Measurements from ENCODE around the gene USP6.
"Not testable (repeated sequence)": the region's sequence is repeated elsewhere in the genome, so short reads cannot be mapped to it uniquely, and the experiment has no call there.

USP6 gene

GRCh38 chr17:5191541-5192417 is 75.9 kb downstream of the USP6 start, which contains the start of gene ZNF594:
TSS of gene ZNF594 (minus strand) at chr17:5191868. CDS start at chr17:5184256, 7,612 bp downstream.
- DNase-seq (ENCODE audit: low read depth in 3 of 3): peak; percentile 93 to 94 (median 94)

DNA sequence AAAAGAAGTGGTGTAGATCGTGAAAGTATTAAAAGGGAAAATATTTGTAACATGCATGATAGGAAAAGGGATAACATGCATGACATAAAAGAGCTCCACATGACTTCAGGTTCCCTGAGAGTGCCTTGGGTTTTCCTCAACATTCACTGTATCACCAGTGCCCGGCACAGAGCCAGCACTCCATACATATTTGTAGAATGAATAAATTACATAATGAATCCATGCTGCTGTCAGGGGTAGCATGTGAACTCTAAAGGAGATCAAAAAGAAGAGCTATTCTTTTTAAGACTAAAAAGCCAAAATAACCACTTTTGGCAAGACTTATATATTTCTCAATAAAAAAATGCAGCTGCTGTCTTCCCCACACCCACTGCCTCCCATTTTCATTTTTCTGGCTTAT is 78.5 kb downstream of the USP6 start:
- DNase-seq (ENCODE audit: low read depth in 3 of 3): no peak

GRCh38 chr17:5198472-5198871 is 82.6 kb downstream of the USP6 start:
- no peak for DNase-seq (ENCODE audit: low read depth in 3 of 3)

DNA sequence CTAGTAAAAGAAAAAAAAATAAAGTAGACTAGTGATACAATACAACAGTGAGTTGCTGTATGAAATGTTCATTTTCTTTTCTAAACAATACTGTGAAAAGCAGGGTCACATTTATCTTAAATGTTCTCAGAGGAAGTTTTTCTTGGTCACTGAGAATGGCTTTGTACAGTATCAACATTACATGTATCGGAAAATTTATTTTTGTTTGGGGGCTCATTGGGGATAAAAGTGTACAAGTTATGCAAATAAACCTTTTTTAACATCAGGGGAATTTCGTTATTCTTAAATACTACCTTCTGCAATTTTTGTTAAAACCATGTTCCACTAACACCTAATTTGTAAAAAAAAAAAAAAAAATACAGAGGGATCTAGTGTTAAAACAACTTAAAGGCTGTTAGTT is 84.5 kb downstream of the USP6 start:
- DNase-seq (ENCODE audit: low read depth in 3 of 3): no peak

- no peak for DNase-seq (ENCODE audit: low read depth in 3 of 3)
Measured at GRCh38 chr17:5201011-5201410, 85.2 kb downstream of the USP6 start.

GRCh38 chr17:5203178-5203907 is 87.5 kb downstream of the USP6 start:
- DNase-seq (ENCODE audit: low read depth in 3 of 3): no peak

DNA sequence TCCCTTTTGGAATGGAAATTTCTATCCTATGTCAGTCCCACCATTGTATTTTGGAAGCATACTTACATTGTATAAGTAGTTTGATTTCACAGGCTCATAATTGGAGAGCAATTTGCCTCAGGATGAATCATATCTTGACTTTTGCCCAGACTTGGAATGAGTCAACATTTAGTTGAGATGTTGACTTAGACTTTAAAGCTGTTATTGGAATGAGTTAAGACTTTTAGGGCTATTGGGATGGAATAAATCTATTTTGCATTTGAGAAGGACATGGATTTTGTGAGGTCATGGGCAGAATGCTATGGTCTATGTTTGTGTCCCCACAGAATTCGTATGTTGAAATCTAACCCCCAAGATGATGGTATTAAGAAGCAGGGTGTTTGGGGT is 88.1 kb downstream of the USP6 start:
- no peak for DNase-seq (ENCODE audit: low read depth in 3 of 3)

GRCh38 chr17:5209396-5209795 is 93.6 kb downstream of the USP6 start:
- DNase-seq (ENCODE audit: low read depth in 3 of 3): no peak

DNA sequence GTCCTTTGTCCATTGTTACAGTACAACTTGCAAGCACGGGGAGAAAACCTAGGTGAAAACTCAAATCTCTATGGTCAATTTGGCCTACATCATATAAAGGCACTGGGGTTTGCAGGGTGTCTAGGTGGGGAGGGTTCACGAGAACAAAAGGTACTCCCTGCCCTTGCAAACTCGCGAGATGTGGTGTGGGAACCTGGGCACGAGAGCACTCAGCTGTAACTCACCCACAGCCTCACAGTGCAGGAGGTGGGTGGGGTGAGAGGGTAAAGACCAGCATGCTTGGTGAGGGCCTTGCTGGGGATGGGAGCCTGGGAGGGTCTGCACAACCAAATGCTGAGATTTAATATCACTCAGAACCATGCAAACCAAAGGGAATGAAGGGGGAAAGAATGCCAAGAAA is 94.3 kb downstream of the USP6 start:
- DNase-seq (ENCODE audit: low read depth in 3 of 3): no peak

GRCh38 chr17:5210614-5211252 is 94.9 kb downstream of the USP6 start:
- DNase-seq (ENCODE audit: low read depth in 3 of 3): no peak

GRCh38 chr17:5211458-5211857 is 95.6 kb downstream of the USP6 start:
- DNase-seq (ENCODE audit: low read depth in 3 of 3): no peak

- DNase-seq (ENCODE audit: low read depth in 3 of 3): not testable (repeated sequence)
Measured at GRCh38 chr17:5217562-5217961, 101.7 kb downstream of the USP6 start.

DNA sequence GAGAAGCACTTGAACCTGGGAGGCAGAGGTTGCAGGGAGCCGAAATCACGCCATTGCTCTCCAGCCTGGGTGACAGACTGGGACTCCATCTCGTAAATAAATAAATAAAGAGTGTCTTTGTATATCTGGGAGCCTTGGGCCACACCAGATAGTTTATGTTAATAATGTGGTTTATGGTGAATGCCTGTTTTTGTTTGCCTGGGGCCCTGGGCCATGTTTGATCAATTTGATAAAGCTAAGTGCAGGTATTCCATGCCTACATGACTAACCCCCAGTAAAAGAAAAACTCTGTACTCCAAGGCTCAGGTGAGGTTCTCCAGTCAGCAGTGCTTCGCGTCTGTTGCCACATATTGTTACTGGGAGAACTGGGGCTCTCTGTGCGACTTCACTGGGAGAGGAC is 103.7 kb downstream of the USP6 start:
- no peak for DNase-seq (ENCODE audit: low read depth in 3 of 3)

DNA sequence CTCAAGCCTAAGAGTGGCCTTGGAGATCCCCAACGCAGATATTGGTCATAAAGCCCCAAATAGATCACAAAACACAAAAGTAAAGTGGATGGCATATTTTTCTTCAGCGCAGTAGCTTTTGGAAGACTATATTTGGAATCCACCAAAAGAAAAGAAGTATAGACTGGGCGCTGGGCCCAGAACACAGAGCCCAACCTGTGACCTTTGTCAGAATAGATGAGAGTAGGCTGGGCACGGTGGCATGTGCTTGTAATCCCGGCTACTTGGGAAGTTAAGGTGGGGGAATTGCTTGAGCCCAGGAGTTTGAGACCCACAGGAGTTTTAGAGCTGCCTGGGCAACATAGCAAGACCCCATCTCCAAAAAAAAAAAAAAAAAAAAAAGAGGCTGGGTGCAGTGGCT is 104.2 kb downstream of the USP6 start:
- no peak for DNase-seq (ENCODE audit: low read depth in 3 of 3)

GRCh38 chr17:5221912-5222311 is 106.1 kb downstream of the USP6 start:
- not testable (repeated sequence) for DNase-seq (ENCODE audit: low read depth in 3 of 3)
